Testis (tissue), 3 donors: ENCODE measurements around the gene CABP4. TPM values are rescaled to one million over a fixed set of nuclear protein-coding genes. Genes with fewer than 3 reads are reported as not detected.

Experiments
- DNase-seq: peaks from one replicate; pipeline ENCODE4 v3.0.0-alpha.2; 2019
- H3K27ac ChIP-seq, 2 donors: fragments of 200-600 bp; sonication (generic); one replicate each; pipeline ENCODE4 v1.5.1; 2019
- H3K27me3 ChIP-seq: fragments of 200-600 bp; sonication (generic); one replicate; pipeline ENCODE4 v1.5.1; 2019
- H3K36me3 ChIP-seq: fragments of 200-600 bp; sonication (generic); one replicate; pipeline ENCODE4 v1.5.1; 2017; ENCODE audit warnings: low read depth; ENCODE audit errors: missing control alignments
- H3K4me1 ChIP-seq: fragments of 200-600 bp; sonication (generic); one replicate; pipeline ENCODE4 v1.5.1; 2019
- H3K4me3 ChIP-seq, 2 donors: fragments of 200-600 bp; sonication (generic); one replicate each; pipeline ENCODE4 v1.5.1; 2017 to 2019
- H3K9me3 ChIP-seq: fragments of 200-600 bp; sonication (generic); one replicate; pipeline ENCODE4 v1.5.1; 2017
- POLR2A ChIP-seq: fragments of 450-650 bp; IDR thresholded peaks from one replicate; pipeline ENCODE4 v1.6.1; 2017; ENCODE audit warnings: antibody characterized with exemption, mild to moderate bottlenecking, moderate library complexity
- WGBS, 2 donors: methylation state at CpG; one replicate each; pipeline ENCODE4 v1.1.5; 2018; 5-methylcytosine and 5-hydroxymethylcytosine counted together
- intact Hi-C: fragments of 100-400 bp; cut with DNase I; formaldehyde crosslinking; loops from one replicate; pipeline ENCODE4 v1.15.1; 2023; ENCODE audit warnings: low total_unique reads
- polyA plus RNA-seq: library from polyadenylated mRNA; stranded (reverse); fragments of 350-450 nt; fragmentation: Illumina TruSeq; extraction: RNeasy Lipid Tissue Mini Kit (QIAGEN cat#74804); gene quantifications from one replicate; pipeline ENCODE4 v1.2.3, GENCODE V29; 2014; ENCODE audit warnings: low read depth, low replicate concordance; ENCODE audit not compliant: insufficient read depth
- total RNA-seq, 2 donors: library from RNA; depleted of rRNA; stranded (reverse); fragments of >200 nt; gene quantifications; one replicate each; pipeline ENCODE4 v1.2.3, GENCODE V29; 2016
- TF ChIP-seq, protein P1 (sequence below), 3 experiments: fragments of 450-650 bp in 2 of 3; fragments of 200-600 bp in 1 of 3; sonication (generic) in 1 of 3; IDR thresholded peaks; one replicate each; pipeline ENCODE4 v1.5.1; 2016 to 2019; ENCODE audit warnings: antibody characterized with exemption in 3 of 3, mild to moderate bottlenecking in 2 of 3, moderate library complexity in 1 of 3

Gene CABP4
- total and polyA plus RNA-seq, 3 donors from 2014 or later, result 0.87 to 1.2 (median 0.98) TPM

DNA sequence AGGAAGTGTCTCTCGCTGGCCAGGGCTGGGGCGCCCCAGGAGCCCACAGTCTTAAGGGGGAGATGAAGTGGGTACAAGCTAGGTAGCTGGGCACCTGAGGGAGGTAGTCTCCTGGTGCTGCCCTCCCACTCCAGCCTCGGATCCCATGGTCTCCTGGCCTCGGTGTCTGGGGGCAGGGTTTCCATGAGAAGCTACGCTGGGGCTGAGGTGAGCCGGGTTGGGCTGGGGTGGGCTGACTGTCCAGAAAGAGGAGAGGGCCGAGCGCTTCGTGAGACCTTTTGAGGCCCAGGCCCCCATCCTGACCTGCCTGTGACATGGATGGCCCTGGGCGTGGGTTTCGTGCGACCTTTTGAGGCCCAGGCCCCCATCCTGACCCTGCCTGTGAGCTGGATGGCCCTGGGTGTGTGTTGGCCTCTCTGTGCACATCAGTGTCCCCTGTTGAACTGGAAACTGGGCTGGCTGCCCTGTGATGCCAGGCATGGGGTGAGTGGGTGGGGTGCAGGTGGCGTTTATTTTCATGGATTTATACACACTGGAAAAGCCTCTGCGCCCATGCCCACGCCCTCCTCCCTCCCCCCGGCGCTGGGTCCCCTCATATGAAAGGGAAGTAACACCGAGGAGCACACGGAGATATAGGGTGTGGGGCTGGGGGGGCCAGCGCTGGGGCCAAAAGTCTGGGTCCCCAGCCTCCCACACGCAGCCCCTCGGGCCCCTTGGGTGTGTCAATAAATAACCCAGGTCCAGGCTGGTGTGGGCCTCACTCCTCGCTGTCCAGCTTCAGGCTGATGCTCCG lies 36.3 kb downstream of the CABP4 start:
- no peak for TF ChIP-seq POLR2A
- TF ChIP-seq, protein P1, sequence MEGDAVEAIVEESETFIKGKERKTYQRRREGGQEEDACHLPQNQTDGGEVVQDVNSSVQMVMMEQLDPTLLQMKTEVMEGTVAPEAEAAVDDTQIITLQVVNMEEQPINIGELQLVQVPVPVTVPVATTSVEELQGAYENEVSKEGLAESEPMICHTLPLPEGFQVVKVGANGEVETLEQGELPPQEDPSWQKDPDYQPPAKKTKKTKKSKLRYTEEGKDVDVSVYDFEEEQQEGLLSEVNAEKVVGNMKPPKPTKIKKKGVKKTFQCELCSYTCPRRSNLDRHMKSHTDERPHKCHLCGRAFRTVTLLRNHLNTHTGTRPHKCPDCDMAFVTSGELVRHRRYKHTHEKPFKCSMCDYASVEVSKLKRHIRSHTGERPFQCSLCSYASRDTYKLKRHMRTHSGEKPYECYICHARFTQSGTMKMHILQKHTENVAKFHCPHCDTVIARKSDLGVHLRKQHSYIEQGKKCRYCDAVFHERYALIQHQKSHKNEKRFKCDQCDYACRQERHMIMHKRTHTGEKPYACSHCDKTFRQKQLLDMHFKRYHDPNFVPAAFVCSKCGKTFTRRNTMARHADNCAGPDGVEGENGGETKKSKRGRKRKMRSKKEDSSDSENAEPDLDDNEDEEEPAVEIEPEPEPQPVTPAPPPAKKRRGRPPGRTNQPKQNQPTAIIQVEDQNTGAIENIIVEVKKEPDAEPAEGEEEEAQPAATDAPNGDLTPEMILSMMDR (IDR thresholded peaks at IDR 0.05), result no peak
- no peaks in the 10 kb centered on the region for H3K4me1 ChIP-seq
- no peaks in the 10 kb centered on the region for H3K9me3 ChIP-seq
- H3K27ac ChIP-seq, result no peak overlapping the region
- H3K4me3 ChIP-seq, result no peak overlapping the region
- WGBS, 2 donors, result 86 to 93% methylated on average over 8 to 22 of the region's 24 CpGs
- DNase-seq, result no peak
- H3K27me3 ChIP-seq, result no peaks in the 10 kb centered on the region
- H3K36me3 ChIP-seq, result no peaks in the 10 kb centered on the region
- intact Hi-C loops, result no loop called here

DNA sequence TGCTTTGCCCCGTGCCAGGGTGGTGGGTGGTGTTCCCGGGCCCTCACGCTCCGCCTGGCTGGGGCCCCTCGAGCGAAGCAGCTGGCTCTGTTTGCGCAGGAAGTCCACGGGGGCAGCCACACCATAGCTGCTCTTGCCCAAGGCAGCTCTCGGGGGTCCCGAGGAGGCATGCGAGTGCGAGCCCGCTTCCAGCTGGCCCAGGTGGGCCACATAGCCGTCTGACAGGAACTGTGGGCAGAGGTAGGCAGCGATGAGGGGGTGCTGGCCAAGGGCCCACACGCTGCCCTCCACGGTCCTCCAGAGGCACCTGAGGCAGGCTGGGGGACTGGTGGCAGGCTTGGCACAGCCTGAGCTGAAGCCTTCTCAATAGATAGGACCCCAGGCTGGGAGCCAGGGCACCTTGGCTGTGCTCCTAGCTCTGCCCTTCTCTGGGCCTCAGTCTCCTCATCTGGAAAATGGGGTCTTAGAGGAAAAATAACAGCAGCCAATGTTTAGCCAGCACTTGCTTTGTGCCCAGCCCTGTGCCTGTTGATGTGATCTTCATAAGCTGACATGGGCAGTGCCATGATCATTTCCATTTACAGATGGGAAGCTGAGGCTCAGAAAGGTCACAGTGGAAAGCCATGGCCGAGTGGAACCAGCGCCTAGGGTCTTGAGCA lies 37.0 kb downstream of the CABP4 start:
- 88 to 89% methylated on average over 5 to 19 of the region's 19 CpGs for WGBS, 2 donors
- no peak overlapping the region for H3K27ac ChIP-seq

GRCh38 chr11:67492801-67493547 lies 37.8 kb downstream of the CABP4 start:
- no peak overlapping the region for H3K27ac ChIP-seq
- H3K4me3 ChIP-seq, result peak overlapping the region in 1 of 2 donors; percentile 7
- DNase-seq, result peak; percentile 29
- TF ChIP-seq, protein P1 (IDR thresholded peaks at IDR 0.05), result no peak
- TF ChIP-seq POLR2A, result no peak
- intact Hi-C loops, result no loop called here
- H3K27me3 ChIP-seq, result no peaks in the 10 kb centered on the region
- WGBS, 2 donors, result 69 to 79% methylated on average over 6 to 46 of the region's 46 CpGs
- no peaks in the 10 kb centered on the region for H3K4me1 ChIP-seq
- H3K9me3 ChIP-seq, result no peaks in the 10 kb centered on the region
- no peaks in the 10 kb centered on the region for H3K36me3 ChIP-seq

More for the DNA sequence above, 37.0 kb downstream of the CABP4 start:
- intact Hi-C loops, result no loop called here
- Histone ChIP-seq H3K36me3 (no peaks in the 10 kb centered on the region), H3K4me1 (no peaks in the 10 kb centered on the region), H3K27me3 (no peaks in the 10 kb centered on the region), H3K9me3 (no peaks in the 10 kb centered on the region), H3K4me3 (no peak overlapping the region)
- no peak for DNase-seq
- TF ChIP-seq POLR2A, result no peak
- TF ChIP-seq, protein P1 (IDR thresholded peaks at IDR 0.05), result no peak

GRCh38 chr11:67493548-67494370 lies 38.6 kb downstream of the CABP4 start:
- intact Hi-C loops, result no loop called here
- DNase-seq, result no peak
- TF ChIP-seq, protein P1 (IDR thresholded peaks at IDR 0.05), result no peak
- TF ChIP-seq POLR2A, result no peak
- Histone ChIP-seq H3K27ac (no peak overlapping the region), H3K4me3 (peak overlapping the region in 1 of 2 donors; percentile 7), H3K36me3 (no peaks in the 10 kb centered on the region), H3K9me3 (no peaks in the 10 kb centered on the region), H3K4me1 (no peaks in the 10 kb centered on the region), H3K27me3 (no peaks in the 10 kb centered on the region)
- 70 to 75% methylated on average over 29 to 65 of the region's 65 CpGs for WGBS, 2 donors
